HG03025 (cell line): ENCODE results near the gene UBE2E2.
A peak's percentile ranks its signal among the peaks of the same experiment; 100 is the strongest.

Experiments
- ATAC-seq: cut with Tn5 transposase; IDR thresholded peaks from one replicate; pipeline ENCODE4 v1.9.1; 2021; ENCODE audit warnings: mild to moderate bottlenecking, moderate library complexity; ENCODE audit not compliant: unreplicated experiment, low FRiP score

UBE2E2 gene

DNA sequence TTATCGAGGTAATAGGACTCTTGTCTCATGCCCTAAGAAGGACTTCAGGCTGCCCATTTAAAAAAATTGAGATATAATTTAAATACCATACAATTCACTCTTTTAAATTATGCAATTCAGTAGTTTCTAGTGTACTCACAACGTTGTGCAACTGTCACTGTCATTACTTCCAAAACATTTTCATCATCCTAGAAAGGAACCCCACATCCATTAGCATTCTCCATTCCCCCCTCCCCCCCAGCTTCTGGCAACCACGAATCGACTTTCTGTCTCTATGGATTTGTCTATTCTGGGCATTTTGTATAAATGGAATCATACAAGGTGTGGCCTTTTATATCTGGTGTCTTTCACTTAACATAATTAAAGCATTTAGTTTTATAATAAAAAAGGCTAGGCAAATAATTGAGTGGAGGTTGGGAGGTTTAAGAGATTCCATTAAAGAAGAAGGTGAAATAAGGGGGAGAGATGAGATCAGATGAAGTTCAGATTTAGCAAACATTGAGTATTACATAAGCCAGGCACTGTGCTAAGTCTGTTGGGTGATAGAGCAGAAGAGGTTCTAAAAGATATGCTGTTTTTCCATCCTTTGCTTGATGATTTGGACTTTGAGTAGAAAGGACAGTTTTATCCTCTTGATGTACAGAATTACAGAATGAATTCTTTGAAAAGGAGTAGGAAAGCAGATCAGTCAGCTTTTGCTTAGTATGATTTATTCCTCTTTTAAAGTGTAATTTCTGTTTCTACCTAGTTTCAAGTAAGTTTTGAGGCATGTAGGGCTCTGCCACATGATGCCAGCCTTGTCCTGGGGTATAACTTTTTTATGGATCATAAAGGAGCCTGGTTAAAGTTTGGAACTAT is 36.3 kb downstream of the UBE2E2 start:
- ATAC-seq = no peak

GRCh38 chr3:23240171-23240785 is 37.2 kb downstream of the UBE2E2 start:
- ATAC-seq = no peak

GRCh38 chr3:23241256-23241655 is 38.1 kb downstream of the UBE2E2 start:
- ATAC-seq = no peak

DNA sequence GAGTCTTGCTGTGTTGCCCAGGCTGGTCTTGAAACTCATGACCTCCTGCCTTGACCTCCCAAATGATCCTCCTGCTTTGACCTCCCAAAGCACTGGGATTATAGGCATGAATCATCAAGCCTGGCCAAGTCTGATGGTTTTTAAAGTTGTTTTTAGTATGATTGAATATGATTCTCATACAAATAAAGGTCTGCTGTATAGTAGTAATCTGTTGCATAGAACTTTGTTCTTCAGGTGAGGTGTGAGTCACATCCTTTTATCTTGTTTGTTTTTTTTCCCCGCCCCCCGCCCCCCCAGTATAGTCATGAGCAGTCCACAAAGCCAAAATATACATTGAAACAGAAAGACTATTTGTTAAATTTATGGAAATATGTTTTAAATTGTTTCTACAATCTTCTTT is 39.0 kb downstream of the UBE2E2 start:
- no peak for ATAC-seq

DNA sequence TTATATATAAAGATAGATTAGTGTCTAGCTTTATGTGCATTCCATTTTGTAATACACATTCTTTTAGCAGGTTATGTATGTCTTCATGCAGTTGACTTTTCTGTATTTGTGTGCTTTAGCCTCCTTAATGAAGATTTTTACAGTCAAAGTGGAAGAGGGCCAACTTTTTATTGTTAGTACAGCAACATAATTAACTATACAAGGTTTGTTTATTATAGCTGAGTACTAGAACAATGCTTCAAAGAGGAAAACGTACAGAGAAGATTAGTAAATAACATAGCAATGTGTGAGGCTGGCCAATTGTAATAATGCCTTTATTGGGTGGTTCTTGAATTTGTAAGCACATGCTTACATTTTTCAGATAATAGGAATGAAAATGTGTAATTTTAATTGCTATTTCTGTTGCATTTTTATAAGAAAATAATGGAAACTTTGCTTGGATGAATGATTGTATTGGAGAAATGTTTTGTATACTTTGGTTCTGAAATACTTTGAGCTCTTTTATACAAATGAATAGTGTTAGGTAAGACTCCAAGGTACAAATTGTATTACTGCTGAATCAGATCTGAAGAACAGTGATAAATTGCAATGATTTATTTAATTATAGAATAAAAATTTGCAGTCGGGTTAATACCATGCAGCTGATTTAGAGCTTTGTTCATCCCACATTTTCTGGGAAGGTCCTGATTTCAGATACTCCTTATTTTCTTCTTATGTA is 41.4 kb downstream of the UBE2E2 start:
- no peak for ATAC-seq

- no peak for ATAC-seq
These were observed 43.5 kb downstream of the UBE2E2 start for GRCh38 chr3:23246651-23247050.

DNA sequence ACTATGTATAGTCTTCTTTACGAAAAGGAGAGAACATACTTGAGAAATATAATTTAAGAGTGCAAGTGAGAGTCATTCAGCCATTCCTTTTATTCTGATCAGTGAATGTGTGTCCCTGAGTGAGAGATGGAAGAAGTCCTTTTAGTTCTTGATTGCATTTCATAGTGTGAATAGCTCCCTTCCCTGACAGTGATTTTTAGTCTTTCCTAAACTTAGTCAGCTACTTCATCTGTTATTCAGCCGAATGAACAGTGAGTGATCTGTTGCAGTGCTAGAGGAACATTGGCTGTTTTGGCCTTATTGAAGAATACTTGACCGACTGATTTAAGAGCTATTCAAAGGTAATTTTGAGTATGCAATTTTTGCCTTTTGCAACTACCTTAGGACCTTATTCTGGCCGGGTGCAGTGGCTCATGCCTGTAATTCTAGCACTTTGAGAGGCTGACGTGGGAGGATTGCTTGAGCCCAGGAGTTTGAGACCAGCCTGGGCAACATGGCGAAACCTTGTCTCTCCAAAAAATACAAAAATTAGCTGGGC is 45.5 kb downstream of the UBE2E2 start:
- no peak for ATAC-seq

GRCh38 chr3:23249961-23250360 is 46.8 kb downstream of the UBE2E2 start:
- ATAC-seq = no peak

GRCh38 chr3:23252122-23252521 is 49.0 kb downstream of the UBE2E2 start:
- ATAC-seq = no peak

DNA sequence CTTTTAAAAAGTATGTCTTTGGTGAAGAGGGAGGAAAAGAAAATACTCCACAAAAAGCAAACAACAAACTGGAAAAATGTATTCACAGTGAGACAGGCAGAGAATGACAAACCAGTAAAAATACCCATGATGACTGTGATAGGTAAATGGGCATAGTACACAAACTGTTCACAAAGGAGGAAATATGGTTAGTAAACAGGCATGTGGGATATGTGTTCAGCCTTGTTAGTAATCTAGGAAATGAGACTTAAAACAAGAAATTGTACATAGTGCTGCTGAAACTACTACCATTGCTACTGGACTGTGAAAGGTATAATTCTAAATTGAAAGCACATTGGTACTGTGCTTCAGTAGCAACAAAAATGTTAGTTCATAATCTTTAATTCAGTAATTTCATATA is 50.1 kb downstream of the UBE2E2 start:
- peak; percentile 86 for ATAC-seq

- ATAC-seq = no peak
These were observed 51.2 kb downstream of the UBE2E2 start for GRCh38 chr3:23254282-23254681.

DNA sequence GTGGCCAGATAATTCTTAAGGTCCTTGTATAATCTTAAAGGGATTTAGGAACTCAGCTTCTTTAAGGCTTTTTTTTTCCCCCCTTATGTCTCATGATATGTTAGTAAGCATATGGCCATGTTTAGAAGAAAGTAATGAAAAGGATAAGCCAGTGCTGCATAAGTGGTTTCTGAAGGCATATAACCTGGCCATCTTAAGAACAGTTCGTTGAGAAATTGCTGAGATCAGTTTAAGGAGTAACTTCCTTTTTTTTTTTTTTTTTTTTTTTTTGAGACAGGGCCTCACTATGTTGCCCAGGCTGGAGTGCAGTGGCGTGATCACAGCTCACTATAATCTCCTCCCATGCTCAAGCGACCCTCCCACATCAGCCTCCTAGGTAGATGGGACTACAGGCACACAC is 51.7 kb downstream of the UBE2E2 start:
- no peak for ATAC-seq

DNA sequence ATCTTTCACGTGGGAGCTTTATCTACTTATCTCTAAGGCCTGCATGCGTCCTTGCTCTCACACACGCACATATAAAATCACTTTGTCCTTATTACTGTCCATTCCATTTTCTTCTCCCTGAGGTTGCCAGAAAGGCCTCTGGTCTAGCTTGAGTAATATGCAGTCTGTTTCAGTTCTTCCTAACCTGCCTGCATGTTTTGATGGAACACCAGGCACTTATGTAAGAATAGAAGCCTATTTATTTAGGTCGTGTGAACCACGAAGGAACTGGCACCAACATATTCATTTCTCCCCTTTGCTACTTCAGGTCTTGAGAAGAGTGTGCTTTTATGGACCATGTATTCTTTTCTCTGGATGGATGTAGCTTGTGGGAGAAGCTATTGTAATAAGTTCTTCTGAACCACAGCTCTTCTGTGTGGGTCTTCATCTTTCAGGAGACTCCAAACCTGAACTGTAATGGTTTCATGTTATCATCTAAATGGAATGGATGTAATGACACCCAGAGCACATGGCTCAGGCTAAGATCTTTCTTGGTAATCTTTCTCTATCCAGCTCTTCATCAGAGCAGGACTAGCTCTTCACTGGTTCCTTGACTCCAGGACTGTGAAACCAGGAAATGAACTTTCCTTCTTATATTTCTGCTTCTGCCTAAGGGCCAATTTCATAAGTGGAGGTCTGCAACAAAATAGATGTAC is 53.8 kb downstream of the UBE2E2 start:
- ATAC-seq = no peak

DNA sequence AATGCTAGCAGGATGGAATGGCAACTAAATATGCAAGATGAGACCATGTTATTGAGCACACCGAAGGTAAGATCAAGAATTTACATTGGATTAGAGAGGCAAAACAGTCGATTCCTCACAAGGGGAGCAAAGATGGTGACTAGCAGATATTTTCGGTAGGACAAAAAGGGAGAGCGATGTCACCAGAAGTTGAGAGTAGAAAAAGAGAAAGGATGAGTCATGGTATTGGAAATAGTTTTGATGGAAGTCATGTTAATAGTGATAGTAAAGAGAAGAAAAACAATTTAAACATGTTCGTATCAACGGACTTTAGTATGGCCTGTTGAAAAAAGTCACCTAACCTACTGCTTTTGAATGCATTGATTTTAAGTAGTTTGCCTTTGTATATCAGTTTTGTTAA is 55.0 kb downstream of the UBE2E2 start:
- no peak for ATAC-seq

- no peak for ATAC-seq
These were observed 56.4 kb downstream of the UBE2E2 start for GRCh38 chr3:23259515-23259914.

- ATAC-seq = no peak
These were observed 59.6 kb downstream of the UBE2E2 start for GRCh38 chr3:23262766-23263165.

- ATAC-seq = no peak
These were observed 60.7 kb downstream of the UBE2E2 start for GRCh38 chr3:23263796-23264195.

- ATAC-seq = no peak
These were observed 61.3 kb downstream of the UBE2E2 start for GRCh38 chr3:23264413-23264812.

GRCh38 chr3:23270423-23270822 is 67.3 kb downstream of the UBE2E2 start:
- ATAC-seq = no peak

DNA sequence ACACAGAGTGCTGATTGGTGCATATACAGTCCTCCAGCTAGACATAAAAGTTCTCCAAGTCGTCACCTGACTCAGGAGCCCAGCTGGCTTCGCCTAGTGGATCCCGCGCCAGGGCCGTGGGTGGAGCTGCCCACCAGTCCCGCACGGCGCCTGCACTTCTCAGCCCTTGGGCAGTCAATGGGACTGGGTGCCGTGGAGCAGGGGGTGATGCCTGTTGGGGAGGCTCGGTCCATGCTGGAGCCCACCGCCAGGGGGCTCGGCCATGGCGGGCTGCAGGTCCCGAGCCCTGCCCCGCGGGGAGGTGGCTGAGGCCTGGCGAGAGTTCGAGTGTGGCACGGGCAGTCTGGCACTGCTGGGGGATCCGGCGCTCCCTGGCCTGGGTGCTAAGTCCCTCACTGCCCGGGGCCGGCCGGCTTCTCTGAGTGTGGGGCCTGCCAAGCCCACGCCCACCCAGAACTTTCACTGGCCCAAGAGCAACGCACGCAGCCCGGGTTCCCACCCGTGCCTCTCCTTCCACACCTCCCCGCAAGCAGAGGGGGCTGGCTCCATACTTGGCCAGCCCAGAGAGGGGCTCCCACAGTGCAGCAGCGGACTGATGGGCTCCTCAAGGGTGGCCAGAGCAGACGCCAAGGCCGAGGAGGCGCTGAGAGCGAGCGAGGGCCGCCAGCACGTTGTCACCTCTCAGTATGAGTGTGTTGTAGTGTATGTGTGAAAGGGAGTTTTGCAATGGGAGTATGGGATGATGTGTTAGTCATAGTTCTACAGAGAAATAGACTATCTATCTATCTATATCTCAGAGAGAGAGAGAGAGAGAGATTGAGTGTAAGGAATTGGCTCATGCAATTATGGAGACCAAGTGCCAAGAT is 69.0 kb downstream of the UBE2E2 start:
- ATAC-seq = no peak
